Left ventricle myocardium inferior (tissue), 1 donor: Measurements from ENCODE around the gene HLA-C. TPM values are rescaled to one million over a fixed set of nuclear protein-coding genes. Genes with fewer than 3 reads are reported as not detected.
A peak's percentile ranks its signal among the peaks of the same experiment; 100 is the strongest.

Experiments used
- DNase-seq: peaks from one replicate; pipeline ENCODE4 v3.0.0-alpha.2; 2020
- H3K27ac ChIP-seq: fragments of 200-600 bp; replicated peaks from 2 replicates; pipeline ENCODE4 v1.8.0; 2021
- H3K27me3 ChIP-seq: fragments of 200-600 bp; 2 replicates; pipeline ENCODE4 v1.8.0; 2021; ENCODE audit warnings: low read depth
- H3K36me3 ChIP-seq: fragments of 200-600 bp; 2 replicates; pipeline ENCODE4 v1.8.0; 2021
- H3K4me1 ChIP-seq: fragments of 200-600 bp; 2 replicates; pipeline ENCODE4 v1.8.0; 2021
- H3K4me3 ChIP-seq: fragments of 200-600 bp; 2 replicates; pipeline ENCODE4 v1.8.0; 2021; ENCODE audit warnings: mild to moderate bottlenecking, moderate library complexity
- H3K9me3 ChIP-seq: fragments of 200-600 bp; replicated peaks from 2 replicates; pipeline ENCODE4 v1.8.0; 2021
- CTCF ChIP-seq: fragments of 200-600 bp; IDR thresholded peaks from 2 replicates; pipeline ENCODE4 v1.8.0; 2021; ENCODE audit warnings: antibody characterized with exemption, mild to moderate bottlenecking, borderline replicate concordance
- intact Hi-C: fragments of 100-400 bp; cut with micrococcal nuclease; formaldehyde crosslinking; loops from one replicate; pipeline ENCODE4 v1.11.0; 2022
- long read RNA-seq: library from polyadenylated mRNA; unstranded; transcript quantifications from one replicate; pipeline ENCODE4 v2.0.0, GENCODE V29; 2021
- total RNA-seq: library from RNA; stranded (reverse); fragmentation: NEBNext Ultra II Directional; extraction: Animal tissue kit (Norgen Biotek cat#: 25700); gene quantifications from one replicate; pipeline ENCODE4 v1.2.1, GENCODE V29; 2021
- donor health status: DM: no; HTN: yes; CAD: no; lungs with severe emphysema.

HLA-C gene
- 170 TPM for total RNA-seq
- long read RNA-seq, transcript HLA-C-201 (8 exons, 1,536 nt): major isoform, 503 of 612 reads
- long read RNA-seq, transcript HLA-C-203 (8 exons, 1,554 nt): minor isoform, 16 of 612 reads
- long read RNA-seq, transcript HLA-C-208 (6 exons, 1,880 nt): minor isoform, 11 of 612 reads
- long read RNA-seq, partial matches to known transcripts: 37 of 612 reads
- long read RNA-seq, other reads (novel, unspliced or antisense): 43 of 612 reads

- H3K27me3 ChIP-seq: no peaks in the 10 kb centered on the region
- DNase-seq: peak; percentile 85
- intact Hi-C loops: no loop called here
- H3K27ac ChIP-seq: peak within 1 kb of the TSS; percentile 92
- no peak for TF ChIP-seq CTCF
- peak within 1 kb of the TSS; percentile 80 for H3K4me3 ChIP-seq
- H3K9me3 ChIP-seq: no peaks in the 10 kb centered on the region
- no peaks in the 10 kb centered on the region for H3K4me1 ChIP-seq
- no peaks in the 10 kb centered on the region for H3K36me3 ChIP-seq
These were observed at the start of gene HLA-C for GRCh38 chr6:31271641-31272357. Gene HLA-C (minus strand): TSS chr6:31272092. CDS start chr6:31272071, 21 bp downstream.

GRCh38 chr6:31321005-31321707 is 49.3 kb upstream of the HLA-C start:
- no peaks in the 10 kb centered on the region for H3K4me1 ChIP-seq
- H3K27ac ChIP-seq: no peak overlapping the region
- no peak for TF ChIP-seq CTCF
- no peak overlapping the region for H3K4me3 ChIP-seq
- intact Hi-C loops: no loop called here
- no peaks in the 10 kb centered on the region for H3K9me3 ChIP-seq
- H3K27me3 ChIP-seq: no peaks in the 10 kb centered on the region
- H3K36me3 ChIP-seq: no peaks in the 10 kb centered on the region
- no peak for DNase-seq

GRCh38 chr6:31317036-31317435 is 45.1 kb upstream of the HLA-C start:
- Histone ChIP-seq H3K4me3 (no peak overlapping the region), H3K9me3 (no peaks in the 10 kb centered on the region), H3K4me1 (no peaks in the 10 kb centered on the region), H3K36me3 (no peaks in the 10 kb centered on the region), H3K27ac (no peak overlapping the region), H3K27me3 (peaks cover 13% of the 10 kb centered on the region)
- intact Hi-C loops: no loop called here
- DNase-seq: no peak
- TF ChIP-seq CTCF: no peak

- Histone ChIP-seq H3K27me3 (peaks cover 65% of the 10 kb centered on the region), H3K27ac (no peak overlapping the region), H3K4me3 (no peak overlapping the region), H3K4me1 (peaks cover 12% of the 10 kb centered on the region), H3K9me3 (no peaks in the 10 kb centered on the region), H3K36me3 (no peaks in the 10 kb centered on the region)
- DNase-seq: no peak
- TF ChIP-seq CTCF: no peak
- intact Hi-C loops: no loop called here
These were observed 37.7 kb upstream of the HLA-C start for GRCh38 chr6:31309641-31310040.

- Histone ChIP-seq H3K4me1 (peaks cover 12% of the 10 kb centered on the region), H3K27me3 (peaks cover 63% of the 10 kb centered on the region), H3K27ac (no peak overlapping the region), H3K4me3 (peak overlapping the region; percentile 56), H3K9me3 (no peaks in the 10 kb centered on the region), H3K36me3 (no peaks in the 10 kb centered on the region)
- DNase-seq: no peak
- no peak for TF ChIP-seq CTCF
- intact Hi-C loops: no loop called here
These were observed 36.9 kb upstream of the HLA-C start for GRCh38 chr6:31308845-31309175.
